Measurements from ENCODE around the gene TOR1AIP2. TPM values are rescaled to one million over a fixed set of nuclear protein-coding genes. Genes with fewer than 3 reads are reported as not detected.

Gene TOR1AIP2
- total and polyA plus RNA-seq, 2 of the 13 experiments (the other 11 are each of a cell fraction or from before 2014, with no cell fraction given) = 35.2 to 65.8 TPM

DNA sequence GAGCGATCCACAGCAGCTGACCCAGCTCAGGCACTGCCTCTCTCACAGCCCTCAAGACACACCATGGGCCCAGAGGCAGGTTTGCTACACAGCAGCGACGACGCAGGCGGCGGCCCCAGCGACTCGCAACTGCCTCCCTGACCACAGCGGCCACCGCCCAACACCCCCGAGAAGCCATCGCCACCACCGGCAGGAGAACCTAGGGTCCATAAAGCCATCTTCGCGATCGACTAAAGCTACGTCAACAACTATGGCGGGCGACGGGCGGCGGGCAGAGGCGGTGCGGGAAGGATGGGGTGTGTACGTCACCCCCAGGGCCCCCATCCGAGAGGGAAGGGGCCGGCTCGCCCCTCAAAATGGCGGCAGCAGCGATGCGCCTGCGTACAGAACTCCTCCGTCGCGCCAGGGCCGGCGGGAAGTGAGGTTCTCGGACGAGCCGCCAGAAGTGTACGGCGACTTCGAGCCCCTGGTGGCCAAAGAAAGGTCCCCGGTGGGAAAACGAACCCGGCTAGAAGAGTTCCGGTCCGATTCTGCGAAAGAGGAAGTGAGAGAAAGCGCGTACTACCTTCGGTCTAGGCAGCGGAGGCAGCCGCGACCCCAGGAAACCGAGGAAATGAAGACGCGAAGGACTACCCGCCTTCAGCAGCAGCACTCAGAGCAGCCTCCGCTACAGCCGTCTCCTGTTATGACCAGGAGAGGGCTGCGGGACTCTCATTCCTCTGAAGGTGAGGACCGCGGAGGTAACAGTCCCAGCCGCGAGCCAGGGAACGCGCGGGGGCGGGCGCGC, 4.8 kb upstream of the TOR1AIP2 start, which contains the start of gene TOR1AIP1 (continued):
- TF ChIP-seq ZNF563 (CRISPR knock-in tag; IDR thresholded peaks at IDR 0.05) (no peak; the same call in 1 of the 2 replicates), ZNF607 (CRISPR knock-in tag; IDR thresholded peaks at IDR 0.05; ENCODE audit: borderline replicate concordance) (peak; percentile 73; the same call in 1 of the 2 replicates), NCOA5 (CRISPR knock-in tag; IDR thresholded peaks at IDR 0.05) (no peak), KLF11 (CRISPR knock-in tag; IDR thresholded peaks at IDR 0.05) (peak; percentile 89), ZNF713 (CRISPR knock-in tag; IDR thresholded peaks at IDR 0.05) (no peak), SRSF9 (IDR thresholded peaks at IDR 0.05; ENCODE audit: borderline replicate concordance, insufficient read depth, low read depth, low read length, poor library complexity, severe bottlenecking) (no peak), IRF2 (CRISPR knock-in tag; IDR thresholded peaks at IDR 0.05) (peak; percentile 98), ONECUT2 (CRISPR knock-in tag; IDR thresholded peaks at IDR 0.05) (0 out of 2 replicates have a peak, but pooled peaks have one; percentile 25), PAF1 (CRISPR knock-in tag; IDR thresholded peaks at IDR 0.05) (no peak), PCBP1 (IDR thresholded peaks at IDR 0.05; ENCODE audit: borderline replicate concordance, low read depth, low read length) (no peak; the same call in 1 of the 2 replicates), YY1 (IDR thresholded peaks at IDR 0.05; ENCODE audit: insufficient read depth, insufficient replicate concordance, low read depth, low read length) (peak; percentile 98), CHD4 (IDR thresholded peaks at IDR 0.05; ENCODE audit: borderline replicate concordance, low read length) (no peak)
- TF ChIP-seq, protein P1, sequence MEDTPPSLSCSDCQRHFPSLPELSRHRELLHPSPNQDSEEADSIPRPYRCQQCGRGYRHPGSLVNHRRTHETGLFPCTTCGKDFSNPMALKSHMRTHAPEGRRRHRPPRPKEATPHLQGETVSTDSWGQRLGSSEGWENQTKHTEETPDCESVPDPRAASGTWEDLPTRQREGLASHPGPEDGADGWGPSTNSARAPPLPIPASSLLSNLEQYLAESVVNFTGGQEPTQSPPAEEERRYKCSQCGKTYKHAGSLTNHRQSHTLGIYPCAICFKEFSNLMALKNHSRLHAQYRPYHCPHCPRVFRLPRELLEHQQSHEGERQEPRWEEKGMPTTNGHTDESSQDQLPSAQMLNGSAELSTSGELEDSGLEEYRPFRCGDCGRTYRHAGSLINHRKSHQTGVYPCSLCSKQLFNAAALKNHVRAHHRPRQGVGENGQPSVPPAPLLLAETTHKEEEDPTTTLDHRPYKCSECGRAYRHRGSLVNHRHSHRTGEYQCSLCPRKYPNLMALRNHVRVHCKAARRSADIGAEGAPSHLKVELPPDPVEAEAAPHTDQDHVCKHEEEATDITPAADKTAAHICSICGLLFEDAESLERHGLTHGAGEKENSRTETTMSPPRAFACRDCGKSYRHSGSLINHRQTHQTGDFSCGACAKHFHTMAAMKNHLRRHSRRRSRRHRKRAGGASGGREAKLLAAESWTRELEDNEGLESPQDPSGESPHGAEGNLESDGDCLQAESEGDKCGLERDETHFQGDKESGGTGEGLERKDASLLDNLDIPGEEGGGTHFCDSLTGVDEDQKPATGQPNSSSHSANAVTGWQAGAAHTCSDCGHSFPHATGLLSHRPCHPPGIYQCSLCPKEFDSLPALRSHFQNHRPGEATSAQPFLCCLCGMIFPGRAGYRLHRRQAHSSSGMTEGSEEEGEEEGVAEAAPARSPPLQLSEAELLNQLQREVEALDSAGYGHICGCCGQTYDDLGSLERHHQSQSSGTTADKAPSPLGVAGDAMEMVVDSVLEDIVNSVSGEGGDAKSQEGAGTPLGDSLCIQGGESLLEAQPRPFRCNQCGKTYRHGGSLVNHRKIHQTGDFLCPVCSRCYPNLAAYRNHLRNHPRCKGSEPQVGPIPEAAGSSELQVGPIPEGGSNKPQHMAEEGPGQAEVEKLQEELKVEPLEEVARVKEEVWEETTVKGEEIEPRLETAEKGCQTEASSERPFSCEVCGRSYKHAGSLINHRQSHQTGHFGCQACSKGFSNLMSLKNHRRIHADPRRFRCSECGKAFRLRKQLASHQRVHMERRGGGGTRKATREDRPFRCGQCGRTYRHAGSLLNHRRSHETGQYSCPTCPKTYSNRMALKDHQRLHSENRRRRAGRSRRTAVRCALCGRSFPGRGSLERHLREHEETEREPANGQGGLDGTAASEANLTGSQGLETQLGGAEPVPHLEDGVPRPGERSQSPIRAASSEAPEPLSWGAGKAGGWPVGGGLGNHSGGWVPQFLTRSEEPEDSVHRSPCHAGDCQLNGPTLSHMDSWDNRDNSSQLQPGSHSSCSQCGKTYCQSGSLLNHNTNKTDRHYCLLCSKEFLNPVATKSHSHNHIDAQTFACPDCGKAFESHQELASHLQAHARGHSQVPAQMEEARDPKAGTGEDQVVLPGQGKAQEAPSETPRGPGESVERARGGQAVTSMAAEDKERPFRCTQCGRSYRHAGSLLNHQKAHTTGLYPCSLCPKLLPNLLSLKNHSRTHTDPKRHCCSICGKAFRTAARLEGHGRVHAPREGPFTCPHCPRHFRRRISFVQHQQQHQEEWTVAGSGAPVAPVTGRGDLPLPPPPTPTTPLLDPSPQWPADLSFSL (CRISPR knock-in tag; IDR thresholded peaks at IDR 0.05) = no peak
- TF ChIP-seq, protein P2, sequence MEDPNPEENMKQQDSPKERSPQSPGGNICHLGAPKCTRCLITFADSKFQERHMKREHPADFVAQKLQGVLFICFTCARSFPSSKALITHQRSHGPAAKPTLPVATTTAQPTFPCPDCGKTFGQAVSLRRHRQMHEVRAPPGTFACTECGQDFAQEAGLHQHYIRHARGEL (CRISPR knock-in tag; IDR thresholded peaks at IDR 0.05) = no peak
- TF ChIP-seq, protein P3, sequence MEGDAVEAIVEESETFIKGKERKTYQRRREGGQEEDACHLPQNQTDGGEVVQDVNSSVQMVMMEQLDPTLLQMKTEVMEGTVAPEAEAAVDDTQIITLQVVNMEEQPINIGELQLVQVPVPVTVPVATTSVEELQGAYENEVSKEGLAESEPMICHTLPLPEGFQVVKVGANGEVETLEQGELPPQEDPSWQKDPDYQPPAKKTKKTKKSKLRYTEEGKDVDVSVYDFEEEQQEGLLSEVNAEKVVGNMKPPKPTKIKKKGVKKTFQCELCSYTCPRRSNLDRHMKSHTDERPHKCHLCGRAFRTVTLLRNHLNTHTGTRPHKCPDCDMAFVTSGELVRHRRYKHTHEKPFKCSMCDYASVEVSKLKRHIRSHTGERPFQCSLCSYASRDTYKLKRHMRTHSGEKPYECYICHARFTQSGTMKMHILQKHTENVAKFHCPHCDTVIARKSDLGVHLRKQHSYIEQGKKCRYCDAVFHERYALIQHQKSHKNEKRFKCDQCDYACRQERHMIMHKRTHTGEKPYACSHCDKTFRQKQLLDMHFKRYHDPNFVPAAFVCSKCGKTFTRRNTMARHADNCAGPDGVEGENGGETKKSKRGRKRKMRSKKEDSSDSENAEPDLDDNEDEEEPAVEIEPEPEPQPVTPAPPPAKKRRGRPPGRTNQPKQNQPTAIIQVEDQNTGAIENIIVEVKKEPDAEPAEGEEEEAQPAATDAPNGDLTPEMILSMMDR (CRISPR knock-in tag; IDR thresholded peaks at IDR 0.05) = peak; percentile 57
- TF ChIP-seq, protein P4, sequence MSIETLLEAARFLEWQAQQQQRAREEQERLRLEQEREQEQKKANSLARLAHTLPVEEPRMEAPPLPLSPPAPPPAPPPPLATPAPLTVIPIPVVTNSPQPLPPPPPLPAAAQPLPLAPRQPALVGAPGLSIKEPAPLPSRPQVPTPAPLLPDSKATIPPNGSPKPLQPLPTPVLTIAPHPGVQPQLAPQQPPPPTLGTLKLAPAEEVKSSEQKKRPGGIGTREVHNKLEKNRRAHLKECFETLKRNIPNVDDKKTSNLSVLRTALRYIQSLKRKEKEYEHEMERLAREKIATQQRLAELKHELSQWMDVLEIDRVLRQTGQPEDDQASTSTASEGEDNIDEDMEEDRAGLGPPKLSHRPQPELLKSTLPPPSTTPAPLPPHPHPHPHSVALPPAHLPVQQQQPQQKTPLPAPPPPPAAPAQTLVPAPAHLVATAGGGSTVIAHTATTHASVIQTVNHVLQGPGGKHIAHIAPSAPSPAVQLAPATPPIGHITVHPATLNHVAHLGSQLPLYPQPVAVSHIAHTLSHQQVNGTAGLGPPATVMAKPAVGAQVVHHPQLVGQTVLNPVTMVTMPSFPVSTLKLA (IDR thresholded peaks at IDR 0.05) = no peak

Data from HepG2 (cell line).